HepG2 (cell line): ENCODE data around the gene SRSF6. TPM values are rescaled to one million over a fixed set of nuclear protein-coding genes. Genes with fewer than 3 reads are reported as not detected.

Experiments used
- ATAC-seq: fragments of 200-7000 bp; cut with Tn5 transposase; 3 replicates; pipeline ENCODE4 v1.9.1; 2020; ENCODE audit warnings: mild to moderate bottlenecking, moderate library complexity
- BruUV-seq: library from RNA; stranded (reverse); fragments of 400-500 nt; replicated peaks from 2 replicates; lab custom pipeline; 2021; lab: Mats Ljungman, UMichigan
- CTCF ChIA-PET: fragments of 300-600 bp; formaldehyde crosslinking; extraction: SDS; loops from one replicate; lab custom pipeline; 2021; ENCODE audit warnings: low total read pairs, inconsistent platforms, low intra/inter-chr PET ratio; lab: Yijun Ruan, JAX
- POLR2A ChIA-PET: fragments of 350-600 bp; sonication (Branson Sonifier 250); formaldehyde crosslinking; loops from one replicate; lab custom pipeline; 2020; ENCODE audit warnings: antibody characterized with exemption, inconsistent platforms; lab: Yijun Ruan, JAX
- DNase-seq: peaks from one replicate; pipeline ENCODE4 v3.0.0-alpha.2; 2015; ENCODE audit warnings: low spot score
- FAIRE-seq: peaks from 3 replicates; lab custom pipeline; 2011; peaks lifted over from hg19 to GRCh38; lab: Jason Lieb, UNC
- H2AFZ ChIP-seq: one replicate; pipeline ENCODE4 v1.6.1; 2011; ENCODE audit warnings: low read length, inconsistent platforms
- H3K27ac ChIP-seq: fragments of 300-600 bp; 3 replicates; pipeline ENCODE4 v1.8.0; 2011; ENCODE audit warnings: mixed run types, mild to moderate bottlenecking, mixed read lengths, low read length, inconsistent platforms; ENCODE audit not compliant: insufficient read depth; ENCODE audit errors: extremely low read length
- H3K27me3 ChIP-seq, 2 experiments: fragments of 200-600 bp in 1 of 2; 2 replicates in 1 of 2; 3 replicates in 1 of 2; pipeline versions ENCODE4 v1.6.0 to v1.8.0; 2011; ENCODE audit warnings: low read length in 2 of 2, mild to moderate bottlenecking in 2 of 2, moderate library complexity in 2 of 2, inconsistent platforms in 1 of 2; ENCODE audit not compliant: insufficient read depth in 2 of 2, control insufficient read depth in 1 of 2
- H3K36me3 ChIP-seq, 2 experiments: fragments of 200-600 bp in 1 of 2; replicated peaks in 1 of 2; 2 replicates in 1 of 2; 3 replicates in 1 of 2; pipeline versions ENCODE4 v1.5.1 to v1.8.0; 2011; ENCODE audit warnings: low read length in 2 of 2, inconsistent platforms in 1 of 2; ENCODE audit not compliant: insufficient read depth in 2 of 2, control insufficient read depth in 1 of 2
- H3K4me1 ChIP-seq: 2 replicates; pipeline ENCODE4 v1.5.1; 2012; ENCODE audit warnings: low read length, inconsistent platforms; ENCODE audit not compliant: insufficient read depth
- H3K4me2 ChIP-seq: 2 replicates; pipeline ENCODE4 v1.6.0; 2011; ENCODE audit warnings: low read depth, low read length, inconsistent platforms
- H3K4me3 ChIP-seq, 3 experiments: fragments of 200-600 bp in 1 of 3; sonication (generic), shearing (Covaris generic) in 1 of 3; replicated peaks in 1 of 3; 2 replicates each; pipeline ENCODE4 v1.5.1; 2011 to 2016; ENCODE audit warnings: low read length in 3 of 3, inconsistent platforms in 2 of 3, low read depth in 2 of 3, mild to moderate bottlenecking in 2 of 3, control low read depth in 1 of 3, mixed read lengths in 1 of 3; ENCODE audit not compliant: insufficient read depth in 1 of 3
- H3K79me2 ChIP-seq: one replicate; pipeline ENCODE4 v1.6.1; 2011; ENCODE audit warnings: low read length, inconsistent platforms; ENCODE audit not compliant: insufficient read depth
- H3K9ac ChIP-seq: 2 replicates; pipeline ENCODE4 v1.6.0; 2011; ENCODE audit warnings: mild to moderate bottlenecking, low read depth, low read length, inconsistent platforms; ENCODE audit not compliant: insufficient read depth
- H3K9me3 ChIP-seq: 2 replicates; pipeline ENCODE4 v1.5.1; 2012; ENCODE audit warnings: mild to moderate bottlenecking, low read length
- H4K20me1 ChIP-seq: 2 replicates; pipeline ENCODE4 v1.6.0; 2011; ENCODE audit warnings: inconsistent platforms, mild to moderate bottlenecking, low read length, moderate library complexity; ENCODE audit not compliant: insufficient read depth
- KLF12 ChIP-seq: sonication (generic); formaldehyde crosslinking; IDR thresholded peaks from 2 replicates; pipeline ENCODE4 v1.4.0; 2020; ENCODE audit warnings: missing genetic modification reagents, borderline replicate concordance
- XBP1 ChIP-seq: sonication (generic); formaldehyde crosslinking; IDR thresholded peaks from 2 replicates; pipeline ENCODE4 v1.5.0; 2020; ENCODE audit warnings: missing genetic modification reagents
- YY1 ChIP-seq: IDR thresholded peaks from 2 replicates; pipeline ENCODE4 v1.6.1; 2011; ENCODE audit warnings: low read length, low read depth, moderate library complexity, mild to moderate bottlenecking; ENCODE audit not compliant: insufficient read depth, insufficient replicate concordance
- ZMYM3 ChIP-seq: sonication (generic); formaldehyde crosslinking; IDR thresholded peaks from 2 replicates; pipeline ENCODE4 v1.5.1; 2020; ENCODE audit warnings: mild to moderate bottlenecking, missing genetic modification reagents
- ZNF788 ChIP-seq: sonication (generic); formaldehyde crosslinking; IDR thresholded peaks from 2 replicates; pipeline ENCODE4 v1.5.0; 2020; ENCODE audit warnings: mild to moderate bottlenecking, missing genetic modification reagents, borderline replicate concordance
- WGBS: methylation state at CpG from one replicate; pipeline ENCODE4 v1.1.6; 2017; ENCODE audit warnings: low lambda C conversion rate; 5-methylcytosine and 5-hydroxymethylcytosine counted together
- in situ Hi-C: cut with HindIII; loops from 2 replicates; pipeline ENCODE4 v1.10.0; 2017; ENCODE audit warnings: low pct_unique_long_range_greater_than_20kb; ENCODE audit not compliant: extremely low pct_ligation_motif_present
- intact Hi-C: fragments of 100-400 bp; cut with micrococcal nuclease; formaldehyde crosslinking; loops from one replicate; pipeline ENCODE4 v1.10.0; 2022; ENCODE audit not compliant: unreplicated experiment
- polyA plus RNA-seq, 8 experiments: library from polyadenylated mRNA; depleted of rRNA in 3 of 8; stranded (reverse) in 7 of 8; unstranded in 1 of 8; fragments of >200 nt; fragmentation: Illumina TruSeq in 4 of 8; extraction: Trizol in 4 of 8; gene quantifications; 2 replicates each; pipeline versions ENCODE4 v1.2.1 to v1.2.3, GENCODE V29; 2011 to 2016; ENCODE audit warnings: low read depth in 4 of 8, missing spikeins in 1 of 8, mixed read lengths in 1 of 8; ENCODE audit not compliant: insufficient read depth in 1 of 8
- total RNA-seq, 5 experiments: library from RNA; depleted of rRNA; stranded (reverse); fragments of >200 nt; fragmentation: Illumina TruSeq; extraction: Trizol; gene quantifications; 2 replicates each; pipeline ENCODE4 v1.2.3, GENCODE V29; 2016; ENCODE audit warnings: low read depth in 1 of 5
- TF ChIP-seq, protein P1 (sequence below): sonication (generic); formaldehyde crosslinking; IDR thresholded peaks from 2 replicates; pipeline ENCODE4 v1.4.0; 2020; ENCODE audit warnings: missing genetic modification reagents
- TF ChIP-seq, protein P2 (sequence below): sonication (generic); formaldehyde crosslinking; conservative IDR thresholded peaks from 2 replicates; pipeline ENCODE4 v1.4.0; 2020; ENCODE audit warnings: missing genetic modification reagents
- TF ChIP-seq, protein P3 (sequence below): sonication (generic); formaldehyde crosslinking; IDR thresholded peaks from 2 replicates; pipeline ENCODE4 v1.5.1; 2020; ENCODE audit warnings: mild to moderate bottlenecking, missing genetic modification reagents

Gene SRSF6
- total and polyA plus RNA-seq, 2 of the 13 experiments (the other 11 are each of a cell fraction or from before 2014, with no cell fraction given) = 156 to 194 TPM

DNA sequence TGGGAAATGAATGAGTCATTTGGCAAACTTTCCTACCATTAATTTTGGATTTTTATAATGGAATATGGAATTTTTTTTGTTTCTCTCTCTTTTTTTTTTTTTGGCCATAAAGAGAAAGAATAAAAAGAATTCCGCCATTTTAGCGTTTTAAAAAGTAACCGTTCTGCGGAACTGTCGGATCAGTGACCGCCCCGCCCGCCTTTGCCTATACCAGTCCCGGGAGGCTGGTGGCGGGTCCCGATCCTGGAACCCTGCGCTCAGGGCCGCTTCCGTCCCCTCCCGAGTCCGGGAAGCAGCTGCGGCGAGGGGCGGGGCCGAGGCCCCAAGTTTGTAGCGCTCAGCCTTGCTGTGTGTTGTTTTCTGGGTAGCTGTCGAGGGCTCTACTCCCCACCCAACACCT, 50.4 kb downstream of the SRSF6 start (continued):
- TF ChIP-seq, protein P1, sequence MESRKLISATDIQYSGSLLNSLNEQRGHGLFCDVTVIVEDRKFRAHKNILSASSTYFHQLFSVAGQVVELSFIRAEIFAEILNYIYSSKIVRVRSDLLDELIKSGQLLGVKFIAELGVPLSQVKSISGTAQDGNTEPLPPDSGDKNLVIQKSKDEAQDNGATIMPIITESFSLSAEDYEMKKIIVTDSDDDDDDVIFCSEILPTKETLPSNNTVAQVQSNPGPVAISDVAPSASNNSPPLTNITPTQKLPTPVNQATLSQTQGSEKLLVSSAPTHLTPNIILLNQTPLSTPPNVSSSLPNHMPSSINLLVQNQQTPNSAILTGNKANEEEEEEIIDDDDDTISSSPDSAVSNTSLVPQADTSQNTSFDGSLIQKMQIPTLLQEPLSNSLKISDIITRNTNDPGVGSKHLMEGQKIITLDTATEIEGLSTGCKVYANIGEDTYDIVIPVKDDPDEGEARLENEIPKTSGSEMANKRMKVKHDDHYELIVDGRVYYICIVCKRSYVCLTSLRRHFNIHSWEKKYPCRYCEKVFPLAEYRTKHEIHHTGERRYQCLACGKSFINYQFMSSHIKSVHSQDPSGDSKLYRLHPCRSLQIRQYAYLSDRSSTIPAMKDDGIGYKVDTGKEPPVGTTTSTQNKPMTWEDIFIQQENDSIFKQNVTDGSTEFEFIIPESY (CRISPR knock-in tag) = 0 out of 2 replicates have a peak, but pooled peaks have one; percentile 12

- Histone ChIP-seq H3K4me2 (peak overlapping the region; percentile 87), H3K27ac (no peak overlapping the region), H3K4me1 (peaks cover 39% of the 10 kb centered on the region), H3K27me3 (peaks cover 2 to 18% of the 10 kb centered on the region in 2 experiments; a peak in 3 of 5 replicates), H3K4me3 (peak overlapping the region in 1 of 3 experiments; percentile 61; a peak in 1 of 6 replicates), H2AFZ (no peak overlapping the region), H4K20me1 (no peaks in the 10 kb centered on the region), H3K36me3 (no peaks in the 10 kb centered on the region), H3K9ac (no peak overlapping the region), H3K9me3 (no peaks in the 10 kb centered on the region)
- BruUV-seq = no TSS peak
- WGBS = 83% methylated on average over 11 of the region's 11 CpGs
- intact Hi-C loops = loop anchor here (5.0 kb wide), 1 partner anchor 51 kb away; the partner anchor contains the start of gene SRSF6
- no peak for DNase-seq
- CTCF ChIA-PET = no interaction called here
- no peak for FAIRE-seq
- in situ Hi-C loops = no loop called here
- POLR2A ChIA-PET = interaction anchor here (0.6 to 2.8 kb wide), 4 partner anchors 22 to 82 kb away, joined by 3 to 13 read pairs (median 4); partner anchors contain the start of genes IFT52 and SRSF6
- TF ChIP-seq ZMYM3 (CRISPR knock-in tag) (peak; percentile 80), ZNF788 (CRISPR knock-in tag) (0 out of 2 replicates have a peak, but pooled peaks have one; percentile 23), KLF12 (CRISPR knock-in tag) (no peak), YY1 (no peak), XBP1 (CRISPR knock-in tag) (no peak)
- TF ChIP-seq, protein P2, sequence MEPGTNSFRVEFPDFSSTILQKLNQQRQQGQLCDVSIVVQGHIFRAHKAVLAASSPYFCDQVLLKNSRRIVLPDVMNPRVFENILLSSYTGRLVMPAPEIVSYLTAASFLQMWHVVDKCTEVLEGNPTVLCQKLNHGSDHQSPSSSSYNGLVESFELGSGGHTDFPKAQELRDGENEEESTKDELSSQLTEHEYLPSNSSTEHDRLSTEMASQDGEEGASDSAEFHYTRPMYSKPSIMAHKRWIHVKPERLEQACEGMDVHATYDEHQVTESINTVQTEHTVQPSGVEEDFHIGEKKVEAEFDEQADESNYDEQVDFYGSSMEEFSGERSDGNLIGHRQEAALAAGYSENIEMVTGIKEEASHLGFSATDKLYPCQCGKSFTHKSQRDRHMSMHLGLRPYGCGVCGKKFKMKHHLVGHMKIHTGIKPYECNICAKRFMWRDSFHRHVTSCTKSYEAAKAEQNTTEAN = no peak
- TF ChIP-seq, protein P3, sequence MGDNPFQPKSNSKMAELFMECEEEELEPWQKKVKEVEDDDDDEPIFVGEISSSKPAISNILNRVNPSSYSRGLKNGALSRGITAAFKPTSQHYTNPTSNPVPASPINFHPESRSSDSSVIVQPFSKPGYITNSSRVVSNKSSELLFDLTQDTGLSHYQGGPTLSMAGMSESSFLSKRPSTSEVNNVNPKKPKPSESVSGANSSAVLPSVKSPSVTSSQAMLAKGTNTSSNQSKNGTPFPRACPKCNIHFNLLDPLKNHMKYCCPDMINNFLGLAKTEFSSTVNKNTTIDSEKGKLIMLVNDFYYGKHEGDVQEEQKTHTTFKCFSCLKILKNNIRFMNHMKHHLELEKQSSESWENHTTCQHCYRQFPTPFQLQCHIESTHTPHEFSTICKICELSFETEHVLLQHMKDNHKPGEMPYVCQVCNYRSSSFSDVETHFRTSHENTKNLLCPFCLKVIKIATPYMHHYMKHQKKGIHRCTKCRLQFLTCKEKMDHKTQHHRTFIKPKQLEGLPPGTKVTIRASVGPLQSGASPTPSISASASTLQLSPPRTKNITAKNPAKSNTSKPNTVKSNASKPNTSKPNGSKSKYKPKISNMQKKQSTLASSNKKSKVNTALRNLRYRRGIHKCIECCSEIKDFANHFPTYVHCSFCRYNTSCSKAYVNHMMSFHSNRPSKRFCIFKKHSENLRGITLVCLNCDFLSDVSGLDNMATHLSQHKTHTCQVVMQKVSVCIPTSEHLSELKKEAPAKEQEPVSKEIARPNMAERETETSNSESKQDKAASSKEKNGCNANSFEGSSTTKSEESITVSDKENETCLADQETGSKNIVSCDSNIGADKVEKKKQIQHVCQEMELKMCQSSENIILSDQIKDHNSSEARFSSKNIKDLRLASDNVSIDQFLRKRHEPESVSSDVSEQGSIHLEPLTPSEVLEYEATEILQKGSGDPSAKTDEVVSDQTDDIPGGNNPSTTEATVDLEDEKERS (CRISPR knock-in tag) = 0 out of 2 replicates have a peak, but pooled peaks have one; percentile 50
- TF ChIP-seq, protein P1 (CRISPR knock-in tag) = 0 out of 2 replicates have a peak, but pooled peaks have one; percentile 16
- TF ChIP-seq, all 625 proteins: peak for 4
- no peaks in the 10 kb centered on the region for H3K79me2 ChIP-seq
- ATAC-seq = no peak
Observed at GRCh38 chr20:43508604-43509040, 50.9 kb downstream of the SRSF6 start.
